Measurements from ENCODE around the gene SNAP25.

GRCh38 chr20:10200330-10200729 lies 18.3 kb upstream of the SNAP25 start:
- TF ChIP-seq, protein P1, sequence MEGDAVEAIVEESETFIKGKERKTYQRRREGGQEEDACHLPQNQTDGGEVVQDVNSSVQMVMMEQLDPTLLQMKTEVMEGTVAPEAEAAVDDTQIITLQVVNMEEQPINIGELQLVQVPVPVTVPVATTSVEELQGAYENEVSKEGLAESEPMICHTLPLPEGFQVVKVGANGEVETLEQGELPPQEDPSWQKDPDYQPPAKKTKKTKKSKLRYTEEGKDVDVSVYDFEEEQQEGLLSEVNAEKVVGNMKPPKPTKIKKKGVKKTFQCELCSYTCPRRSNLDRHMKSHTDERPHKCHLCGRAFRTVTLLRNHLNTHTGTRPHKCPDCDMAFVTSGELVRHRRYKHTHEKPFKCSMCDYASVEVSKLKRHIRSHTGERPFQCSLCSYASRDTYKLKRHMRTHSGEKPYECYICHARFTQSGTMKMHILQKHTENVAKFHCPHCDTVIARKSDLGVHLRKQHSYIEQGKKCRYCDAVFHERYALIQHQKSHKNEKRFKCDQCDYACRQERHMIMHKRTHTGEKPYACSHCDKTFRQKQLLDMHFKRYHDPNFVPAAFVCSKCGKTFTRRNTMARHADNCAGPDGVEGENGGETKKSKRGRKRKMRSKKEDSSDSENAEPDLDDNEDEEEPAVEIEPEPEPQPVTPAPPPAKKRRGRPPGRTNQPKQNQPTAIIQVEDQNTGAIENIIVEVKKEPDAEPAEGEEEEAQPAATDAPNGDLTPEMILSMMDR (IDR thresholded peaks at IDR 0.05) = no peak
- no peak for TF ChIP-seq EP300 (IDR thresholded peaks at IDR 0.05)
- TF ChIP-seq POLR2AphosphoS5 (IDR thresholded peaks at IDR 0.05) = no peak
- no peak for TF ChIP-seq POLR2A (IDR thresholded peaks at IDR 0.05)

Measured in suprapubic skin (tissue), 4 donors.